ENCODE measurements around the gene TMC6.
"Not testable (repeated sequence)": the region's sequence is repeated elsewhere in the genome, so short reads cannot be mapped to it uniquely, and the experiment has no call there.

Gene TMC6

DNA sequence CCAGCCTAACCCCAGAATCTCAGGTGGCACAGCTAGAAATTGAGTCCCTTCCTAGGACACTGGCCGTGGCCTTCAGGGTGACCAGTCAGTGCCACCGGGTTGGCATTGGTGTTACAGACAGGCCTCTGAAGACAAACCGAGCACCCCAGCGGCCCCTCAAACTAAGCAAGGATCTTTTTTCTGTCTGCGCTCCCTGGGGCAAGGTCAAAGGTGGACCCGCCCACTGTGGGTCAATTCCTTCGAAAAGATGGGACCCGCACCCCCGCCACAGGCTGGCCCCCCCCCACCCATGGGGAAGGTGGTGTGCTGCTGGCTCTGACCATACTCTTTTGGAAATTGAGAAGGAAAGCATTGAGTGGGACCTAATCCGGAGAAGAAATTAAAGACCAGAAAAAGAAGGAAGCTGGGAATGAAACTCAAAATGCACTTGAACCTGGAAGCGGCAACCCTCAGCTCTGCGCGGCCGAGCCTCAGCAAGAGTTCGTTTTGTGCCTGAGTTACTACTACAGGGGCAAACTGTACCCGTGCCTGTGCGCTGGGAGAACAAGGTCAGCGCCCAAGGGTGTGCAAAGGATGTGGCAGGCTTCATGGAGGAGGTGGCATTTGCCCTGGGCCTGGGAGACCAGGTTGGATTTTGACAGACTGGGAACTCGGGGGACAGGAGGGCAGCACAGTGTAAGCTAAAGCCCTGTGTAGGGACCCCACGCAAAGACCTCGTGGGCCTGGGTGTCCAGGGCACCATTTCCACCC lies 20.4 kb downstream of the TMC6 start:
- no peak for DNase-seq

DNA sequence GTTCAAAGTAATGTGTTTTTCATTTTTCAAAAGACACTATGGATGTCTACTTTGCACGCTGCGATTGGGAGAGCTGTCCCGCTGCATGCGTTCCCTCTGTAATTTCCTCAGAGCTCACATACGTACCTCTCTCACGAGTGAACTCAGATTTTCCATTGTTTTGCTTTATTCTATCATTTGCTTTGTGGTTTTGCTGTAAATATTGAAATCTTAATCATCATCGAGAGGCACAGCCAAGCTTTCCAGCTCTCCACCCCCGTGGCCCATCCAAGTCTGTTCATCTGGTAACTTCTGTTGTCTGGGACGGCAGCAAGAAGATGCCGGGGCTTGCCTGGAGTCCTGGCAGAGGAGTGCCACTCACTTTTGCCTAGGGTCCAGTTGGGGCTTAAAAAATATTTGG lies 21.1 kb downstream of the TMC6 start:
- DNase-seq: no peak

GRCh38 chr17:78106211-78106610 lies 22.3 kb downstream of the TMC6 start:
- DNase-seq: no peak

DNA sequence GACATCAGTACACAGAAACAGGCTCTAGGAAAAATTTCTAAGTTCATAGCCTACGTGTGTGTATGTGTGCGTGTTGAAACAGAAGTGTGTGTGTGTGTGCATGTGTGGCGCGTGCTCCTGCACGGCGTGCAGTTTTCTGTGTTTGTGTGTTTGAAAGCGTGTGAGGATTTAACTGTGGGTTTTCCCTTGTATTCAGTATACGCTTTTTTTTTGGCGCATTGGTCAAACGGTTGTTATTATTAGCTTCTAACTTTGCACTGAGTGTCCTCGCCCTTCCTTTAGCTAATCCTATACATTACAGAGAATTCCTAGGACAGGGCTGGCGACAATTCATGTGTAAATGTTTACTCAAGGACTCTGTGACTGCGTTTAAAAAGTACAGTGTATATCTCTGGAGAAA lies 23.0 kb downstream of the TMC6 start:
- DNase-seq: no peak

DNA sequence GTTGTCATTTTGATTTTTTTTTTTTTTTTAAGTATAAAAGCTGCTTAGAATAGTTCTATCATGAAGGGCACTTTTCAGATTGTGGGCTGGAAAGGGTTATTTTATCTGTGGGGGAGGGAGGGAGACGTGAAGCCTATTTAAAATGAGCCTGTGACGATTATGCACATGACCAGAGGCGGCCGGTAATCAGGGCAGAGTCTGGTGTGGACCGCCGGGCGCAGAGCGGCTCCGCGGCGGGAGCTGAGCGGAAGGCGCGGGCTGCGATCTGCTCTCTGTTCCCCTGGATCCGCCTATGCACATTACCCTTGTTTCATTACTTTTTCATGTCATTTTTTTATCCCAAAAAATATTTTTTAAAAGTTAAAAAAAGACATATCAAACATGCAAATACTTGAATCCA lies 23.5 kb downstream of the TMC6 start:
- DNase-seq: no peak

DNA sequence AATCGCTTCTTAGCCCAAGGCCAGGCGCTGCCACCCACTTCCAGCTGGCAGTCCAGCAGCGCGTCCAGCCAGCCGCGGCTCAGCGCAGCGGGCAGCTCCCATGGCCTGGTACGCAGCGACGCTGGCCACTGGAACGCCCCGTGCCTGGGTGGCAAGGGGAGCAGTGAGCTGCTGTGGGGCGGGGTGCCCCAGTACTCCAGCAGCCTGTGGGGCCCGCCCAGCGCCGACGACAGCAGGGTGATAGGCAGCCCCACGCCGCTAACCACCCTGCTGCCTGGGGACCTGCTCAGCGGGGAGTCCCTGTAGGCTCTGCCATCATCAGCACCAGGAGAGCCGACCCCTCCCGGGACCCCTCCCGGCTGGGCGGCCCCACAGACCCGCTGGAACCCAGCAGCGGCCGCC lies 24.0 kb downstream of the TMC6 start:
- DNase-seq: no peak

- no peak for DNase-seq
These were observed 25.2 kb downstream of the TMC6 start for GRCh38 chr17:78103311-78103710.

GRCh38 chr17:78101542-78101941 lies 27.0 kb downstream of the TMC6 start:
- no peak for DNase-seq

DNA sequence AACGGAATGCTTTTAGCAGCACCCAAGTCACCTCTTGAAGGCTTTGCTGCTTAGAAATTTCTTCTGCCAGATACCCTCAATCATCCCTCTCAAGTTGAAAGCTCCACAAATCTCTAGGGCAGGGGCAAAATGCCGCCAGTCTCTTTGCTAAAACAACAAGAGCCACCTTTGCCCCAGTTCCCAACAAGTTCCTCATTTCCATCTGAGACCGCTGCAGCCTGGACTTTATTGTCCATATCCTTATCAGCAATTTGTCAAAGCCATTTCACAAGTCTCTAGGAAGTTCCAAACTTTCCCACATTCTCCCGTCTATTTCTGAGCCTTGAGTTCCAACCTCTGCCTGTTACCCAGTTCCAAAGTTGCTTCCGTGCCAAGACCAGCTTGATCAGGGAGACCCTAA lies 27.4 kb downstream of the TMC6 start:
- DNase-seq: no peak

DNA sequence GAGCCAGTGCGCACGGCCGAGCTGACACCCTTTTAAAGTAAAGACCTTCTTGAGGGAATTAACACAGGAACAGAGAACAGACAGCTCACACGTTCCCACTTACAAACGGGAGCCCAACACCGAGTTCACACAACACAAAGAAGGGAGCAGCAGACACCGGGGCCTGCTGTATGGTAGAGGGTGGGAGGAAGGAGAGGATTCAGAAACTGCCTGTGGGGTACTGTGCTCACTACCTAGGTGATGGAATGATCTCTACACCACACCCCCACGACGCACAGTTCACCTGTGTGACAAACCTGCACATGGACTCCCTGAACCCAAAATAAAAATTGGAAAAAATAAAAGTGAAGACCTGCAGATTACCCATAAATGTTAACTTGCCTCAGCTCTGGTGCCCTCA lies 32.5 kb downstream of the TMC6 start:
- DNase-seq: no peak

GRCh38 chr17:78095035-78095434 lies 33.5 kb downstream of the TMC6 start:
- no peak for DNase-seq

DNA sequence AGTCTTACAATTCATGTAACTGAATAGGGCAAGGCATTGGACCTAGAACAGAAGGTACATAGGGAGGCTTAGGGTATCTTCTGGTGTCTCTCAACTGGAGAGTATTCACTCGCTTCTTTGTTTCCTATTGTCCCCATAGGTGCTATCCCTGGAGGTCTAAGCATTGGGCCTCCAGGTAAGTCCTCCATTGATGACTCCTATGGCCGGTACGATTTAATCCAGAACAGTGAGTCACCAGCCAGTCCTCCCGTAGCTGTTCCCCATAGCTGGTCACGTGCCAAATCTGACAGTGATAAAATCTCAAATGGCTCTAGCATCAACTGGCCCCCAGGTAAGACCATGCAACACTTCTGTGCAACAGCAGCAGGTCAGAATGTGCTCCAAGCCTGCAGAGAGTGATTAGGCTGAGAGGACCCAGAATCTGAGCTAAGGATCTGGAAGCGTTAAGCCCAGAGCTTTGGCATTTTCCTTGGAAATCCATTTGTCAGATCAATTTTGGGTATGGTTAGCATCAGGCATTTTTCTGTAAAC lies 35.7 kb downstream of the TMC6 start:
- DNase-seq: no peak

- no peak for DNase-seq
These were observed 38.8 kb downstream of the TMC6 start for GRCh38 chr17:78089576-78090281.

- no peak for DNase-seq
These were observed 40.0 kb downstream of the TMC6 start for GRCh38 chr17:78088529-78088928.

- no peak for DNase-seq
These were observed 41.8 kb downstream of the TMC6 start for GRCh38 chr17:78086740-78087139.

- no peak for DNase-seq
These were observed 45.6 kb downstream of the TMC6 start for GRCh38 chr17:78082988-78083387.

DNA sequence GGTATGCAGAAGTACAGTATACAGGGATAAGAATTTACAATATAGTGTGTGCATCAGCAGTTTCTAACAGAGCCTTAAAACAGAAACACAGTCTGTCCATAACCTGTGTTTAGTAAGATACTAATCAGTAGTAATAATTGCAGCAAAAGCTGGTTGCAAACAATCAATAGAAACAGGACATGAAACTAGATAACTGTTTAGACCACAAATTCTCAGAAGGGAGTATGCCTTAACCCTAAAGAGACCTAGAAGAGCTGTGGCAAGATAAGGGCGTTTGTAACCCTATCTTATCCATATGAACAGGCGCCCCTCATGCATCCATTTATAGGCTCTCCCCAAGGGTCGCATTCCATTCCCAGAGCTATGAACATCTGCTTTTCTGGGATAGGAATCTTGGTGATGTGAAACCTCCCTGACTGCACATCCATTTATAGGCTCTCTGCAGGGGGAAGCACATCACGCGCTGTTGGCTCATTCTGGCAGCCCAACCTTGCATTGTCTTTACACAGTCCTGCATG lies 46.1 kb downstream of the TMC6 start:
- not testable (repeated sequence) for DNase-seq

DNA sequence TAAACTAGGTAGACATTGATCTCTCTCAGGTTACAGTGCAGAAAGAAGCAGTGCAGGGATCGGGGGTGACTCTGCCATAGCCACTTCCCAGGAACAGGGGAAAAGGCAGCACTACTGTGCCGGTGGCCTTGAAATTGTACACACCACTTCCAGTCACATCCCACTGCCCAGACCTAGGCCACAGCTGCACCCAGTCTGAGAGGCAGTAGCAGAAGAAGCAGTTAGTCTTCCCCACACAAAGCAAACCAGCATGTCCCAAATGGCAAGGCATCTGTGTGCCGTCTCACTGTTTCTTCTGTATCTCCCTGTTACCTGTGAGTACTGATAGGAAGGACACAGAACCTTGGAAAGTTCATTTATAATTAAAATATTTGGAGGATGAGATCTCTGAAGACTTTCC lies 47.0 kb downstream of the TMC6 start:
- DNase-seq: no peak

GRCh38 chr17:78079253-78079652 lies 49.3 kb downstream of the TMC6 start:
- DNase-seq: no peak

GRCh38 chr17:78075545-78075944 lies 53.0 kb downstream of the TMC6 start:
- DNase-seq: no peak

DNA sequence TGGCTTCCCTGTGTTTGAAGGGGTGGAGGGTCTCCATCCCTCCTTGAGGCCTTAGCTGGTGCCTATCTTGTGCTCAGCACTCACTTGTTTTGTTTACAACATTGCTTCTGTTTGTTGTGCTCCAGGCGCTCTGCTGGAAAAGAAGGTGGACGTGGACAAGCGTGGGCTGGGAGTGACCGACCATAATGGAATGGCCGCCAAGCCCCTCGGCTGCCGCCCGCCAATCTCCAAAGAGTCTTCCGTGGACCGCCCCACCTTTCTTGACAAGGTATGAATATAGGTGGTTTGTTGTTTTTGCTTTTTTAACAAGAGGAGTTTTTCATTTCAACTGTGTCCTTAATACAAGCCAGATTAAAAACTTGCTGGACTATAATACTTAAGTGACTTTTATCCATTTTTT lies 53.5 kb downstream of the TMC6 start:
- no peak for DNase-seq

DNA sequence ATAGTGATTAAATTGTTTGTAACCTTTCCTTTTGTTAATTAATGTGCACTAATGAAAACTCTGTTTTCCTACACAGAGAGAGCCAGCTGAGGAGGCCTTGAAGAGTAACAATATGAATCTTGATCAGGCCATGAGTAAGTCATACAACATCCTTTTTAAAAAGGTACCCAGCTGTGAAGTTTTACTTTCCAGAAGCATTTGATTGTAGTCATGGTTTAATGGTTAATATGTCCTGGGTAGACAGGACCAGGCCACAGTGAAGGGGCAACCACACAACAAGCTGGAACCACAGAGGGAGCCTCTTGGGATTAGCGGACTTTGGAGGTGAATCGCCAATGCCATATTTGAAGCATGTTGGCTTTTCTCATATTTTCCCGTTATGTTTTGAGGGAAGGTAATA lies 55.6 kb downstream of the TMC6 start:
- no peak for DNase-seq

DNA sequence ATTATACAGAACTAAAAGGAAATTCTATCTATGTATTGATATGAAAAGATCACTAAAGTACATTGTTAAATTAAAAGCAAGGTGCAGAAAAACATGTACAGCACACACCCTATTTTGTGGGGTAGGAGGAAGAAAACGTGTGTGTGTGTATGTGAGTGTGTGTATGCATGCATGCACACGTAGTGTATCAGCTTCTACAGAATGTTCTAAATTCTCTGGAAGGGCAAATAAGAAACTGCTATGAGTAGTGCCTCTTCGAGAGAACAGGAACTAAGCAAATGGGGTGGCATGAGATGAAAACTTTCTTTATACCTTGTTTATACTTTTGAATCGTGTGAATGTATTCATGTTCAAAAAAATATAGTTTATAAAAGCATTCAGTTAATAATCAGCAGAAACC lies 58.9 kb downstream of the TMC6 start:
- no peak for DNase-seq

DNA sequence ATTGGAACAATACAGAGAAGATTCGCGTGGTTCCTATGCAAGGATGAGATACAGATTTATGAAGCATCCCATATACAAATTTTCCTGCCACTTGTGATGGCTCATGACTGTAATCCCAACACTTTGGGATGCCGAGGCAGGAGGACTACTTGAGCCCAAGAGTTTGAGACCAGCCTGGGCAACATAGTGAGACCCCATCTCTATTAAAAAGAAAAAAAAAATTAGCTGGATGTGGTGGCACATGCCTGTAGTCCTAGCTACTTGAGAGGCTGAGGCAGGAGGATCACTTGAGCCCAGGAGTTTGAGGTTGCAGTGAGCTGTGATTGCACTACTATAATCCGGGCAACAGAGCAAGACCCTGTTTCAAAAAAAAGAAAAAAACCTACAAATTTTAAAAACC lies 61.6 kb downstream of the TMC6 start:
- DNase-seq: not testable (repeated sequence)
